Measurements from ENCODE around the gene NKTR.

DNA sequence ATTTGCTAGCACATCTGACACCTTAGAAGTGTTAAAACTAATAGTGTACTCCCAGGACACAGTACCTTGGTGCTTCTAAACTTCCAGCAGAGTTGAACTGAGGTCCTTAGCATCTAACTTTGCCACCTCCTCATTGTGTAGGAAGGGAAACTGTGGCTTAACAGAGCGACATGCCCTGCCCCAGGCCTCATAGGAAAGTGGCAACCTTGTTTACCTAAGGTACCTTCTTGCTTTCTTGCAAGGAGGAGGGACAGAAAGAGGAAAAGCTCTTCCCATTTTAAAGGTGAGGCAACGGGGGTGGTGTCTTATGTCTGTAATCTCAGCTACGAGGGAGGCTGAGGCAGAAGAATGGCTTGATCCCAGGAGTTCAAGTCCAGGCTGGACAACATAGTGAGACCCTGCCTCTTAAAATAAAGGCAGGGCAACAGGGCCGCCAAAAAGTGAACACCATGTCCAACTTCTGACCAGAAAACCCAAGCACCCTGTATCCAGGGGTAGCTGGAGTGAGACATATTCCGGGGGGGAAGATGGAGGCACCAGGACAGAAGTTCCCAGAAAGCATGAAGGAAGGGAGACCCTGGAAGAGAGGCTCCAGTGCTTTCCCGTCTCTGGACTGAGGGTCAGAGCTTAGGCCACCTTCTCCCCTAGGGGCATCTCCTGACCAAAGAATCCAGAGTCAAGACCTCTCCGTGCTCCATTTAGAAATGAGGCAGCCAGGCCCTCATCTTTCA is 84.3 kb downstream of the NKTR start:
- TF ChIP-seq, protein P1, sequence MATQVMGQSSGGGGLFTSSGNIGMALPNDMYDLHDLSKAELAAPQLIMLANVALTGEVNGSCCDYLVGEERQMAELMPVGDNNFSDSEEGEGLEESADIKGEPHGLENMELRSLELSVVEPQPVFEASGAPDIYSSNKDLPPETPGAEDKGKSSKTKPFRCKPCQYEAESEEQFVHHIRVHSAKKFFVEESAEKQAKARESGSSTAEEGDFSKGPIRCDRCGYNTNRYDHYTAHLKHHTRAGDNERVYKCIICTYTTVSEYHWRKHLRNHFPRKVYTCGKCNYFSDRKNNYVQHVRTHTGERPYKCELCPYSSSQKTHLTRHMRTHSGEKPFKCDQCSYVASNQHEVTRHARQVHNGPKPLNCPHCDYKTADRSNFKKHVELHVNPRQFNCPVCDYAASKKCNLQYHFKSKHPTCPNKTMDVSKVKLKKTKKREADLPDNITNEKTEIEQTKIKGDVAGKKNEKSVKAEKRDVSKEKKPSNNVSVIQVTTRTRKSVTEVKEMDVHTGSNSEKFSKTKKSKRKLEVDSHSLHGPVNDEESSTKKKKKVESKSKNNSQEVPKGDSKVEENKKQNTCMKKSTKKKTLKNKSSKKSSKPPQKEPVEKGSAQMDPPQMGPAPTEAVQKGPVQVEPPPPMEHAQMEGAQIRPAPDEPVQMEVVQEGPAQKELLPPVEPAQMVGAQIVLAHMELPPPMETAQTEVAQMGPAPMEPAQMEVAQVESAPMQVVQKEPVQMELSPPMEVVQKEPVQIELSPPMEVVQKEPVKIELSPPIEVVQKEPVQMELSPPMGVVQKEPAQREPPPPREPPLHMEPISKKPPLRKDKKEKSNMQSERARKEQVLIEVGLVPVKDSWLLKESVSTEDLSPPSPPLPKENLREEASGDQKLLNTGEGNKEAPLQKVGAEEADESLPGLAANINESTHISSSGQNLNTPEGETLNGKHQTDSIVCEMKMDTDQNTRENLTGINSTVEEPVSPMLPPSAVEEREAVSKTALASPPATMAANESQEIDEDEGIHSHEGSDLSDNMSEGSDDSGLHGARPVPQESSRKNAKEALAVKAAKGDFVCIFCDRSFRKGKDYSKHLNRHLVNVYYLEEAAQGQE (IDR thresholded peaks at IDR 0.05; ENCODE audit: unreplicated experiment), result no peak
- TF ChIP-seq, protein P2, sequence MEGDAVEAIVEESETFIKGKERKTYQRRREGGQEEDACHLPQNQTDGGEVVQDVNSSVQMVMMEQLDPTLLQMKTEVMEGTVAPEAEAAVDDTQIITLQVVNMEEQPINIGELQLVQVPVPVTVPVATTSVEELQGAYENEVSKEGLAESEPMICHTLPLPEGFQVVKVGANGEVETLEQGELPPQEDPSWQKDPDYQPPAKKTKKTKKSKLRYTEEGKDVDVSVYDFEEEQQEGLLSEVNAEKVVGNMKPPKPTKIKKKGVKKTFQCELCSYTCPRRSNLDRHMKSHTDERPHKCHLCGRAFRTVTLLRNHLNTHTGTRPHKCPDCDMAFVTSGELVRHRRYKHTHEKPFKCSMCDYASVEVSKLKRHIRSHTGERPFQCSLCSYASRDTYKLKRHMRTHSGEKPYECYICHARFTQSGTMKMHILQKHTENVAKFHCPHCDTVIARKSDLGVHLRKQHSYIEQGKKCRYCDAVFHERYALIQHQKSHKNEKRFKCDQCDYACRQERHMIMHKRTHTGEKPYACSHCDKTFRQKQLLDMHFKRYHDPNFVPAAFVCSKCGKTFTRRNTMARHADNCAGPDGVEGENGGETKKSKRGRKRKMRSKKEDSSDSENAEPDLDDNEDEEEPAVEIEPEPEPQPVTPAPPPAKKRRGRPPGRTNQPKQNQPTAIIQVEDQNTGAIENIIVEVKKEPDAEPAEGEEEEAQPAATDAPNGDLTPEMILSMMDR (conservative IDR thresholded peaks at IDR 0.05; ENCODE audit: low read depth in 2 of 2), result no peak
- TF ChIP-seq EZH2phosphoT487 (IDR thresholded peaks at IDR 0.05; ENCODE audit: unreplicated experiment), result no peak
- TF ChIP-seq EZH2 (IDR thresholded peaks at IDR 0.05; ENCODE audit: low read depth, unreplicated experiment), result no peak
- no peak for TF ChIP-seq ZNF114 (CRISPR knock-in tag; IDR thresholded peaks at IDR 0.05)
- TF ChIP-seq JUNB (IDR thresholded peaks at IDR 0.05; ENCODE audit: unreplicated experiment), result no peak
- TF ChIP-seq ETS1 (IDR thresholded peaks at IDR 0.05), result no peak
- TF ChIP-seq ZNF331 (CRISPR knock-in tag; IDR thresholded peaks at IDR 0.05; ENCODE audit: low read depth), result no peak
- no peak for TF ChIP-seq NANOG (IDR thresholded peaks at IDR 0.05; ENCODE audit: borderline replicate concordance)

Measured in GM23338 (cell line).